Kidney (tissue), 14 donors: ENCODE measurements around the gene SORT1. TPM values are rescaled to one million over a fixed set of nuclear protein-coding genes. Genes with fewer than 3 reads are reported as not detected.

ENCODE experiments used
- DNase-seq, 5 donors: peaks; one replicate each; pipeline ENCODE4 v3.0.0-alpha.2; 2013 to 2020
- FAIRE-seq: peaks from 2 replicates; lab custom pipeline; 2012; peaks lifted over from hg19 to GRCh38; lab: Jason Lieb, UNC
- H3K27ac ChIP-seq, 2 donors: one replicate each; pipeline ENCODE4 v1.7.0; 2013; ENCODE audit warnings: low read depth in 2 of 2, low read length in 2 of 2, inconsistent platforms in 1 of 2
- H3K27me3 ChIP-seq: one replicate; pipeline ENCODE4 v1.7.1; 2013; ENCODE audit warnings: low read length, inconsistent platforms; ENCODE audit not compliant: control insufficient read depth, insufficient read depth
- H3K36me3 ChIP-seq, 3 donors: one replicate each; pipeline versions ENCODE4 v1.7.0 to v1.7.1; 2013; ENCODE audit warnings: low read length in 3 of 3, control low read depth in 1 of 3, inconsistent platforms in 1 of 3; ENCODE audit not compliant: insufficient read depth in 3 of 3, control insufficient read depth in 2 of 3
- H3K4me1 ChIP-seq, 3 donors: one replicate each; pipeline versions ENCODE4 v1.7.0 to v1.7.1; 2013; ENCODE audit warnings: low read length in 3 of 3, inconsistent platforms in 1 of 3, low read depth in 1 of 3; ENCODE audit not compliant: control insufficient read depth in 2 of 3, insufficient read depth in 2 of 3
- H3K4me3 ChIP-seq, 3 donors: one replicate each; pipeline versions ENCODE4 v1.7.0 to v1.8.1; 2013; ENCODE audit warnings: low read length in 3 of 3, control low read depth in 1 of 3, inconsistent platforms in 1 of 3
- H3K9ac ChIP-seq, 3 donors: one replicate each; pipeline versions ENCODE4 v1.7.0 to v1.7.1; 2013; ENCODE audit warnings: low read length in 3 of 3, control low read depth in 1 of 3, inconsistent platforms in 1 of 3
- H3K9me3 ChIP-seq, 3 donors: one replicate each; pipeline versions ENCODE4 v1.7.0 to v1.7.1; 2013; ENCODE audit warnings: low read length in 3 of 3, control low read depth in 1 of 3, inconsistent platforms in 1 of 3; ENCODE audit not compliant: control insufficient read depth in 2 of 3, insufficient read depth in 1 of 3
- CTCF ChIP-seq: IDR thresholded peaks from 3 replicates; pipeline ENCODE4 v1.5.1; 2012; ENCODE audit warnings: mild to moderate bottlenecking, moderate library complexity, borderline replicate concordance; ENCODE audit not compliant: insufficient read depth; ENCODE audit errors: extremely low read depth
- intact Hi-C: fragments of 100-400 bp; cut with DNase I; formaldehyde crosslinking; loops from one replicate; pipeline ENCODE4 v1.11.1; 2022
- polyA plus RNA-seq: library from polyadenylated mRNA; stranded (reverse); fragments of 350-450 nt; fragmentation: Illumina TruSeq; extraction: RNeasy Lipid Tissue Mini Kit (QIAGEN cat#74804); gene quantifications from one replicate; pipeline ENCODE4 v1.2.3, GENCODE V29; 2014; ENCODE audit warnings: low read depth, low replicate concordance; ENCODE audit not compliant: insufficient read depth
- total RNA-seq: library from RNA; stranded (reverse); fragmentation: NEBNext Ultra II Directional; extraction: Animal tissue kit (Norgen Biotek cat#: 25700); gene quantifications from one replicate; pipeline ENCODE4 v1.2.1, GENCODE V29; 2021
- donor health status: control.
- donor health status: control.
- donor health status: control.
- donor health status: control.
- donor health status: control.
- donor health status: DM: yes; HTN: yes; CAD: no.
- donor health status: Normal renal cell carcinoma (clear cell type).

Gene SORT1
- total and polyA plus RNA-seq, 2 donors from 2014 or later: 33.5 to 169 TPM

GRCh38 chr1:109319114-109319513 is 78.6 kb downstream of the SORT1 start:
- no peak for TF ChIP-seq CTCF
- no peak for FAIRE-seq
- DNase-seq: no peak

GRCh38 chr1:109316506-109316905 is 81.2 kb downstream of the SORT1 start:
- Histone ChIP-seq H3K27me3 (no peaks in the 10 kb centered on the region), H3K4me1 (no peaks in the 10 kb centered on the region), H3K27ac (no peak overlapping the region), H3K9ac (no peak overlapping the region), H3K36me3 (peaks cover 8 to 25% (median 19%) of the 10 kb centered on the region in 3 donors), H3K4me3 (no peak overlapping the region), H3K9me3 (no peaks in the 10 kb centered on the region)
- no peak for TF ChIP-seq CTCF
- no peak for DNase-seq
- intact Hi-C loops: no loop called here
- FAIRE-seq: no peak

More at GRCh38 chr1:109319114-109319513, 78.6 kb downstream of the SORT1 start:
- Histone ChIP-seq H3K4me3 (no peak overlapping the region), H3K4me1 (no peaks in the 10 kb centered on the region), H3K36me3 (peaks cover 9 to 41% (median 31%) of the 10 kb centered on the region in 3 donors), H3K9ac (no peak overlapping the region), H3K27me3 (no peaks in the 10 kb centered on the region), H3K9me3 (no peaks in the 10 kb centered on the region), H3K27ac (no peak overlapping the region)
- intact Hi-C loops: no loop called here

GRCh38 chr1:109315288-109315687 is 82.4 kb downstream of the SORT1 start:
- Histone ChIP-seq H3K9ac (no peak overlapping the region), H3K27me3 (no peaks in the 10 kb centered on the region), H3K27ac (no peak overlapping the region), H3K4me3 (no peak overlapping the region), H3K36me3 (peaks cover 4 to 18% (median 14%) of the 10 kb centered on the region in 3 donors), H3K9me3 (no peaks in the 10 kb centered on the region), H3K4me1 (no peaks in the 10 kb centered on the region)
- no peak for DNase-seq
- FAIRE-seq: no peak
- no peak for TF ChIP-seq CTCF
- intact Hi-C loops: no loop called here

GRCh38 chr1:109314795-109315194 is 82.9 kb downstream of the SORT1 start:
- no peak for TF ChIP-seq CTCF
- Histone ChIP-seq H3K9me3 (no peaks in the 10 kb centered on the region), H3K9ac (no peak overlapping the region), H3K4me1 (peaks cover 0 to under 1% (median 0%) of the 10 kb centered on the region in 3 donors), H3K27me3 (no peaks in the 10 kb centered on the region), H3K27ac (no peak overlapping the region), H3K4me3 (no peak overlapping the region), H3K36me3 (peaks cover 3 to 18% (median 11%) of the 10 kb centered on the region in 3 donors)
- DNase-seq: no peak
- no peak for FAIRE-seq
- intact Hi-C loops: no loop called here
